Natural killer cell (primary cell): ENCODE results near the gene ARHGAP30. TPM values are rescaled to one million over a fixed set of nuclear protein-coding genes. Genes with fewer than 3 reads are reported as not detected.
"Not testable (repeated sequence)": the region's sequence is repeated elsewhere in the genome, so short reads cannot be mapped to it uniquely, and the experiment has no call there.

Source experiments
- ATAC-seq, 3 donors: fragments of 150-1000 bp in 2 of 3; fragments of 200-7000 bp in 1 of 3; cut with Tn5 transposase; 1 replicate in 1 of 3; 2 replicates in 2 of 3; pipeline ENCODE4 v1.10.0; 2021; ENCODE audit warnings: mild to moderate bottlenecking in 2 of 3, moderate library complexity in 2 of 3
- DNase-seq, 2 donors: peaks; one replicate each; pipeline versions ENCODE4 v3.0.0 to v3.0.0-alpha.2; 2013 to 2021; ENCODE audit warnings: mixed read lengths in 1 of 2
- H3K27ac ChIP-seq: one replicate; pipeline ENCODE4 v1.5.1; 2013; ENCODE audit warnings: mild to moderate bottlenecking, low read length
- H3K27me3 ChIP-seq: one replicate; pipeline ENCODE4 v1.6.1; 2013; ENCODE audit warnings: low read length; ENCODE audit not compliant: control insufficient read depth, insufficient read depth
- H3K36me3 ChIP-seq: one replicate; pipeline ENCODE4 v1.6.1; 2013; ENCODE audit warnings: low read length; ENCODE audit not compliant: control insufficient read depth, insufficient read depth
- H3K4me1 ChIP-seq: one replicate; pipeline ENCODE4 v1.6.1; 2013; ENCODE audit warnings: low read length; ENCODE audit not compliant: control insufficient read depth, insufficient read depth
- H3K4me3 ChIP-seq: one replicate; pipeline ENCODE4 v1.5.1; 2013; ENCODE audit warnings: low read length
- H3K9me3 ChIP-seq: one replicate; pipeline ENCODE4 v1.6.1; 2013; ENCODE audit warnings: low read length; ENCODE audit not compliant: control insufficient read depth, insufficient read depth
- H3K27ac Mint-ChIP-seq, 2 donors: one replicate each; pipeline ENCODE4 v1.8.0; 2022; ENCODE audit warnings: mild to moderate bottlenecking in 2 of 2, mixed read lengths in 2 of 2, moderate library complexity in 1 of 2
- H3K27me3 Mint-ChIP-seq, 2 donors: one replicate each; pipeline ENCODE4 v1.8.0; 2022; ENCODE audit warnings: low read depth in 2 of 2, mixed read lengths in 2 of 2
- H3K36me3 Mint-ChIP-seq: one replicate; pipeline ENCODE4 v1.8.0; 2022; ENCODE audit warnings: mixed read lengths
- H3K4me1 Mint-ChIP-seq, 2 donors: one replicate each; pipeline ENCODE4 v1.8.0; 2022; ENCODE audit warnings: mixed read lengths in 2 of 2
- H3K4me3 Mint-ChIP-seq: one replicate; pipeline ENCODE4 v1.8.0; 2022; ENCODE audit warnings: mild to moderate bottlenecking, moderate library complexity, mixed read lengths
- H3K9me3 Mint-ChIP-seq, 2 donors: one replicate each; pipeline ENCODE4 v1.8.0; 2022; ENCODE audit warnings: mixed read lengths in 2 of 2
- WGBS: methylation state at CpG from one replicate; pipeline ENCODE4 v1.1.7; 2013; ENCODE audit warnings: missing lambda C conversion rate; ENCODE audit not compliant: insufficient coverage; 5-methylcytosine and 5-hydroxymethylcytosine counted together
- intact Hi-C: fragments of 100-400 bp; cut with micrococcal nuclease; formaldehyde crosslinking; loops from one replicate; pipeline ENCODE4 v1.14.2; 2022
- total RNA-seq, 4 donors: library from RNA; stranded (reverse); fragments of 120-200 nt in 1 of 4; gene quantifications; one replicate each; pipeline versions ENCODE4 v1.2.3 to v1.2.4, GENCODE V29; 2013 to 2022
- TF ChIP-seq, protein P1 (sequence below): fragments of 200-600 bp; IDR thresholded peaks from one replicate; pipeline ENCODE4 v1.8.0; 2022; ENCODE audit warnings: antibody characterized with exemption

Gene ARHGAP30
- total RNA-seq, 3 donors from 2014 or later (not counting 1 experiment from before 2014, with no cell fraction given), result 246 to 310 (median 272) TPM

DNA sequence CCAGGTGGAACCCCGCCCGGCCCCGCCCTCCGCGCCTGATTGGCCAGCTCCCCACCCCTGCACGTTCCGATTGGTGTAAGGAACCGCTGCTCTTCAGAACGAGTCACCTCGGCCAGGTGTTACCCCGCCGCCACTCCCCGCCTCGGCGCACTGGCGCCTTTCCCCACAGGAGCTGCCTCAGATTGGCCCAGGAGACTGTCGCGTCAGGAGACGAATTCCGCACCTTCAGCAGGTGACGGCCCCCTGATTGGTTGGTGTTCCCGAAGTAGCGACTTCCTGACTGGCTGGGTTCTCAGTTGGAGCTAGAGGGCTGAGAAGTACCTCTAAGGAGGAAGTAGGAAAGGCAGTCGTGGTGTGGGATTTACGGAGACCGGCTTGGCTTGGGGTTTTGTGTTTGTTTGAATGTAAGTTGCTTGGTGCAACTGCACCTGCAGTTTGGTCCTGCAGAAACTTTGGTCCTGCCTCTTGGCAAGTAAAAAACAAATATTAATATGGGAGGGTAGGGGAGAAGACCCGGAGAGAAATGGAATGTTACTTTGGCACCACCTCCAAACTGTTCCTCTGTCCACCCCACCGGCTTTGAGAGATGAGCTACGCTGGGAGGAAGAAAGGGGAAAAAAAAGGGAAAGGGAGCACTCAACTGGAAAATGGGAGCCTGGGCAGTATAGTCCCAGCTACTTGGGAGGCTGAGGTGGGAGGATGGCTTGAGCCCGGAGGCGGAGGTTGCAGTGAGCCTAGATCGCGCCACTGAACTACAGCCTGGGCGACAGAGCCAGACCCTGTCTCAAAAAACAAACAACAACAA is 48.3 kb downstream of the ARHGAP30 start:
- Mint-ChIP-seq H3K27ac (peak overlapping the region; percentile 89 to 90), H3K36me3 (no peaks in the 10 kb centered on the region), H3K4me1 (peaks cover 28 to 38% of the 10 kb centered on the region in 2 donors), H3K4me3 (peak overlapping the region; percentile 95), H3K9me3 (no peaks in the 10 kb centered on the region), H3K27me3 (no peaks in the 10 kb centered on the region)
- ATAC-seq (peak; percentile 88 to 94 (median 93)), DNase-seq (peak; percentile 71 to 93)
- Histone ChIP-seq H3K4me3 (peak overlapping the region; percentile 87), H3K27me3 (no peaks in the 10 kb centered on the region), H3K9me3 (no peaks in the 10 kb centered on the region), H3K4me1 (peaks cover 23% of the 10 kb centered on the region), H3K36me3 (no peaks in the 10 kb centered on the region), H3K27ac (peak overlapping the region; percentile 74)
- intact Hi-C loops, result loop anchor here (2.0 kb wide), 1 partner anchor 23 kb away; the partner anchor contains the start of gene USF1
- 15% methylated on average over 34 of the region's 34 CpGs for WGBS
- TF ChIP-seq, protein P1, sequence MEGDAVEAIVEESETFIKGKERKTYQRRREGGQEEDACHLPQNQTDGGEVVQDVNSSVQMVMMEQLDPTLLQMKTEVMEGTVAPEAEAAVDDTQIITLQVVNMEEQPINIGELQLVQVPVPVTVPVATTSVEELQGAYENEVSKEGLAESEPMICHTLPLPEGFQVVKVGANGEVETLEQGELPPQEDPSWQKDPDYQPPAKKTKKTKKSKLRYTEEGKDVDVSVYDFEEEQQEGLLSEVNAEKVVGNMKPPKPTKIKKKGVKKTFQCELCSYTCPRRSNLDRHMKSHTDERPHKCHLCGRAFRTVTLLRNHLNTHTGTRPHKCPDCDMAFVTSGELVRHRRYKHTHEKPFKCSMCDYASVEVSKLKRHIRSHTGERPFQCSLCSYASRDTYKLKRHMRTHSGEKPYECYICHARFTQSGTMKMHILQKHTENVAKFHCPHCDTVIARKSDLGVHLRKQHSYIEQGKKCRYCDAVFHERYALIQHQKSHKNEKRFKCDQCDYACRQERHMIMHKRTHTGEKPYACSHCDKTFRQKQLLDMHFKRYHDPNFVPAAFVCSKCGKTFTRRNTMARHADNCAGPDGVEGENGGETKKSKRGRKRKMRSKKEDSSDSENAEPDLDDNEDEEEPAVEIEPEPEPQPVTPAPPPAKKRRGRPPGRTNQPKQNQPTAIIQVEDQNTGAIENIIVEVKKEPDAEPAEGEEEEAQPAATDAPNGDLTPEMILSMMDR, result no peak

- Histone ChIP-seq H3K9me3 (no peaks in the 10 kb centered on the region), H3K4me1 (peaks cover 23% of the 10 kb centered on the region), H3K4me3 (peak within 1 kb of the TSS; percentile 87), H3K27me3 (no peaks in the 10 kb centered on the region), H3K36me3 (no peaks in the 10 kb centered on the region), H3K27ac (peak within 1 kb of the TSS; percentile 74)
- Mint-ChIP-seq H3K27ac (peak within 1 kb of the TSS; percentile 89 to 90), H3K9me3 (no peaks in the 10 kb centered on the region), H3K27me3 (no peaks in the 10 kb centered on the region), H3K4me1 (peaks cover 28 to 39% of the 10 kb centered on the region in 2 donors), H3K36me3 (no peaks in the 10 kb centered on the region), H3K4me3 (peak within 1 kb of the TSS; percentile 95)
- intact Hi-C loops, result loop anchor here (1.0 to 2.0 kb wide), 2 partner anchors 24 to 50 kb away; partner anchors contain the start of gene USF1
- TF ChIP-seq, protein P1, result no peak
- ATAC-seq, result peak; percentile 46 to 61 (median 48)
- DNase-seq, result no peak
- WGBS, result 1% methylated on average over 35 of the region's 36 CpGs
Observed at GRCh38 chr1:161020509-161021164, 49.1 kb downstream of the ARHGAP30 start, which contains the start of gene F11R. Gene F11R (minus strand): TSS chr1:161021152. CDS start chr1:161021073, 79 bp downstream.

GRCh38 chr1:161019751-161020495 is 49.8 kb downstream of the ARHGAP30 start:
- peak overlapping the region; percentile 87 for H3K4me3 ChIP-seq
- no peaks in the 10 kb centered on the region for H3K36me3 ChIP-seq
- 27% methylated on average over 10 of the region's 10 CpGs for WGBS
- DNase-seq (peak in 1 of 2 donors; percentile 28), ATAC-seq (no peak)
- no peaks in the 10 kb centered on the region for H3K36me3 Mint-ChIP-seq
- H3K27me3 Mint-ChIP-seq, result no peaks in the 10 kb centered on the region
- H3K27ac Mint-ChIP-seq, result peak overlapping the region; percentile 89 to 90
- H3K9me3 Mint-ChIP-seq, result no peaks in the 10 kb centered on the region
- intact Hi-C loops, result loop anchor here (1.0 to 2.0 kb wide), 2 partner anchors 25 to 50 kb away; partner anchors contain the start of gene USF1
- TF ChIP-seq, protein P1, result no peak
- peak overlapping the region; percentile 95 for H3K4me3 Mint-ChIP-seq
- H3K4me1 Mint-ChIP-seq, result peaks cover 28 to 39% of the 10 kb centered on the region in 2 donors
- peak overlapping the region; percentile 74 for H3K27ac ChIP-seq
- no peaks in the 10 kb centered on the region for H3K9me3 ChIP-seq
- no peaks in the 10 kb centered on the region for H3K27me3 ChIP-seq
- peaks cover 23% of the 10 kb centered on the region for H3K4me1 ChIP-seq

DNA sequence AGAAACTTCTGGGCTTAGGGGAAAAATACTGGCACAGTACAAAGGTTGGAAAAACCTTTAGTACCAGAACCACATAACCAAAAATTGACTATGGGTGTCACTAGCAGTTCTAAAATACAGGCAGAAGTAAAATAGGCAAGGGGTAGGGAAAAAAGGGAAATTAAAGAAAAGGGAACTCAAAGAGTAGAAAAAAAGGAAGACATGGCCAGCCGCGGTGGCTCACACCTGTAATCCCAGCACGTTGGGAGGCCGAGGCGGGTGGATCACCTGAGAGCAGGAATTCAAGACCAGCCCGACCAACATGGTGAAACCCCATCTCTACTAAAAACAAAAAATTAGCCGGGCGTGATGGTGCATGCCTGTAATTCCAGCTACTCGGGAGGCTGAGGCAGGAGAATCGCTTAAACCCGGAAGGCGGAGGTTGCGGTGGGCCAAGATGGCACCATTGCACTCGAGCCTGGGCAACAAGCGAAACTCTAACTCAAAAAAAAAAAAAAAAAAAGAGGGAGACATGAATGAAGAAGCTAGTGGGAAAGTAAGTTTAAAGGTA is 50.5 kb downstream of the ARHGAP30 start:
- H3K9me3 ChIP-seq, intact Hi-C loops, H3K36me3 ChIP-seq, H3K36me3 Mint-ChIP-seq, H3K4me3 ChIP-seq, H3K9me3 Mint-ChIP-seq, DNase-seq, ATAC-seq, H3K27me3 ChIP-seq, H3K27ac ChIP-seq, H3K27me3 Mint-ChIP-seq: not testable (repeated sequence)
- Mint-ChIP-seq H3K4me3 (peak overlapping the region; percentile 95), H3K4me1 (peaks cover 30 to 41% of the 10 kb centered on the region in 2 donors), H3K27ac (peak overlapping the region; percentile 21 to 89)
- peaks cover 27% of the 10 kb centered on the region for H3K4me1 ChIP-seq
- 82% methylated on average over 15 of the region's 15 CpGs for WGBS
